GM18909 (cell line): Measurements from ENCODE around the gene NUAK1.

Source experiments
- ATAC-seq: cut with Tn5 transposase; IDR thresholded peaks from one replicate; pipeline ENCODE4 v1.9.1; 2021; ENCODE audit warnings: mild to moderate bottlenecking; ENCODE audit not compliant: unreplicated experiment, poor library complexity

Gene NUAK1

DNA sequence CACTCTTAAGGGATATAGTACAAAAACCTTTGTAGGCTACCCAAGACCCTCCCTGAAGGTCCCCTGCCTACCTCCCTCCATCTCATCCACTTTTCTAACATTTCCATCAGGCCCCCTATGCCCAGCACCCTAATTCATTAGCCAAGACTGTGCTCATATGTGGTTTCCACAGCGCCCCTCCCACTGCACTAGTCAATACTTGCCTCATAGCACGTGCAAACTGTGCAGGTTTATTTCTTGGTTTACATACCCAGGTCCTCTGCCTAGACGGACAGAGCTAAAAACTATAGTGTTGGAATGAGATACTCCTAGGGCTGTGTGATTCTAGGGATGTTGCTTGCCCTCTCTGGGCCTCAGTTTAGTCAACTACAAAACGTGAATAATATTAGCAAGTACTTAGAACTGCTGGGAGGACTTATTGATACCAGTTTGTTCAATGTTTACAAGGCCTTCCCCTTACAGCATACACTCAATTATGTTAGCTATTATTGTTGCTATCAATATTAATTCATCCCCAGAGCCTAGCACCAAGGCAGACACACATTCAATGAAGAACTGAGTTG lies 50.4 kb downstream of the NUAK1 start:
- ATAC-seq = no peak

- no peak for ATAC-seq
Measured at GRCh38 chr12:106086696-106087095, 52.1 kb downstream of the NUAK1 start.

GRCh38 chr12:106085213-106085612 lies 53.5 kb downstream of the NUAK1 start:
- ATAC-seq = no peak

- no peak for ATAC-seq
Measured at GRCh38 chr12:106084759-106085158, 54.0 kb downstream of the NUAK1 start.

DNA sequence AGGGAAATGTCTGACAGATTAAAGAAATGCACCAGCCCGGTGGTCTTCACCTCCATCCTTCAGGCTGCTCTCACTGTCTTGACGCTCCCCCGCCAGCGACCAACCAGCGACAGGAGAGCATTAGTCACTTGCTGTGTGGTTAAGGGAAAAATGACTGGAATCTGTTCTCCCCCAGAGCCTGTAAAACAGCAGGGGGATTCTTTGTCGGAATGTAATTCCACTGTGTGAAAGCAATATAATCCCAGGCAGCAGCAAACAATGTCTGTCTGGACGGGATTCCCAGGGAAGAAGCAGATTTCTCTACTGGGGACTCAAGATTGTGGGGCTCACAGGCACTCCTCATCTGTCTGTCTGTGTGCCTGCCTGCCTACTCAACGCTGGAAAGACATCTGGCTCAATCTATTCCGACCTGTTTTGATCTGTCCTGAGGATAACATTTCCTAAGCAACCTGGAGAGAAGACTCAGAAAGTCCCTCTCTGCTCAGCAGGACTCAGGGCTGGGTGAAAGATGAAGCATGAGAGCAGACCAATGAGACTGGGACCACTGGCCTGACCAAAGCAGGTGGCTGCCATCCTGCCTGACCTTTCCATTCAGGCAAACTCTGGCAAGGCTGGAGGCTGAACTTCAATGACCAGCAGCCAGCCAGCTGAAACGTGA lies 54.6 kb downstream of the NUAK1 start:
- ATAC-seq = no peak

DNA sequence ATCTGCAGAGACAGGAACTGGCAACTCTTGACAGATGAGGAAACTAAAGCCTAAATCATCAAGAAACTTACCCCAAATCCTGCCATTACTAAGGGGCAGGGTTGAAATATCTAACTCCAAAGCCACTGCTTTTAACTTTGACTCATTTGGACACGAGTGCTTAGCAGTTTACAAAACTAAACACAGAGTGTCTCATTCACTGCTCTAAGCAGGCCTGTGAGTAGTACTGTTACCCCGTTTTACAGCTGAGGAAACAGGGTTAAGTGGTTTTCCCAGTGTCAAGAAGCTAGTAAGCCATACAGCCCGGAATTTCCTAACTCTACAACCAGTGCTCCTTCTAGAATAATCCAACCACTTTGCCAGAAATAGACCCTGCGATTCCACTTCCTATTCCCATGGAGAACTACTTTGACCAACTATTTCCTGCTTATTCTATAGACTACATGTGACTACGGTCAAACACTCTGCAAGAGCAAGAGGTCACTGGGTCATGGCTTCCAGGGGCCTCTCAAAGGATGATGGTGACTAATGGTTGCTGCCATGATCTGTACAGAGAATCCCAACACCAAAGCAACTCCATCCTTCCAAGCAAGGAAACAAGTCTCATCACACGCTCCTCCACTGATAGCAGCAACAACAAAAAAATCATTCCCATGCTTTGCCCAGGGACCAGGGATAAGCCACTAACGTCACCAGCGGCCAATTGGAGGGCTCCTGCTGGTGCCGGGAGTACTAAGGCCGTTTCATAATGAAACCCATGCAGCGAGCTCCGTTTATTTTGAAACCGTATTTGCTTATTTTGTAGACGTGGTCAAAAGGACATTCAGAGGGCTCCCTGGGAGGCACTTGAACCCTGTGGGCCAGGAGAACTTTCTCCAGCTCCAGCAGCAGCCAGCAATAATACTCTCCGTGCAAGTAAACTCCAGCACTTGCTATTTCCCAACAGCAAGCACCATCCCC lies 56.3 kb downstream of the NUAK1 start:
- ATAC-seq = no peak

DNA sequence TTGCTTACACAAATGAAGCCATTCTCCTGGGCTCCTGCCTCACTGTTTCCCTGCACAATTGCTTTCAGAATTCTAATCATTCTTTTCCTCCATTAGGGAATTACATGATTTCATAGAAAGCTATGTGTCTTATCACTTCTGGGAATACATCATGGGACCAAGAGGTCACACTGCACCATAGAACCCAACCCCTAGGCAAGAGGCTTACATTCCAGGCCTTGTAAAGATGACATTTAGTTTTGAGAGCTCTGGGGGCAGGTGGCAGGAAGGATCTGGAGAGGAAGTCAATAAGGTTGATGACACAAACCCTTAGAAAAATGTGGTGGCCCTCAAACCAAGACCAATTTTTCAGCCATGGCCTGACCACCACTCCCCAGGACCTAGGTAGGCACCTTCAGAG lies 57.1 kb downstream of the NUAK1 start:
- ATAC-seq = no peak

DNA sequence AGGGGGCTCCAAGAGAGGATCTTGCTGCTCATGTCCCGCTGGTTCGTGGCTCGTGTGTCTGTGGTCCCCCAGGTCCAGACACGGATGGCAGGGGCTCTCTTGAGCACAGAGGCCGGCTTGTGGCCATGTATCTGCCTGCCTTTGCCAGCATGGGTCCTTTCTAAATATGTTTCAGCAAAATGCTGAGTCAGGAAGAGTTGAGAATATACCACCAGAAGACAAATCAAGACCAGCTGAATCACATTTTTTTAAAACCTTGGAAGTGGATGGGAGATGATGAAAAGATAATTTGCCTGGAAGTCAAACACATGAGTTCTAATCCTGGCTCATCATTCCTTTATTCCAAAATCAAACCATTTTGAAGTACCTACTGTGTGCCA lies 58.0 kb downstream of the NUAK1 start:
- ATAC-seq = no peak

DNA sequence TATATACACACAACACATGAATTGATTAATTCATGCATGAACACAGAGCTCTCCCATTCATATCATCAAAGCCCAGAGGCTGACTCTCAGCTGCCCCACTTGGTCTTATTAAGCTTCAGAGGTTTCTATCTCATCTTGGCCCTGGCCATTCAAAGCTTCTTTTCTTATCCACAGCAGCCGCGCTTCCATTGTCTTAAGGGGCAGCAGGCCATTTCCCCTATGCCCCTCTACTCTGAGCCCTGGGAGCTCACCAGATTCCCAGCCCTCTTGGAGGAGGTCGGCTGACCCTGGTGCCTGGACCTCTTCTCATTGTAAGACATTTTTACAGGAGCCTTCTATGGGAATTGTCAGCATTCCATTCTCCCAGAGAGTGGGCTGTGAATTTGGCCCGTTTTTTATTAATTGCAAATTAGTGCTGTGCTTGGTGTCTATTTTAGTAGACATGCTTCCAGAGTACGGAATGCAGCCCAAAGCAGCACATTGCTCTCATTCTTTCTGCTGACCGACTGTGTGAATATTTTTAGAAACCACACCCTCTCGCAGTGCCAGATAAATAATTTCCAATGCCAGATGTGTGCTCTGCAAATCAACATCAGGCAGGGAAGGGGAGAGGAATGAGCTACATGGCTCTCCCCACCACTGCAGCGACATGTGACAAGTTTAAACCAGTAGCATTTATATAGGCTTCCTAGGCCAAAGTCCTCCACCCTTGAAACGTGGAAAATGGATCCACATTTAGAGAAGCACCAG lies 58.5 kb downstream of the NUAK1 start:
- no peak for ATAC-seq

GRCh38 chr12:106079148-106079738 lies 59.5 kb downstream of the NUAK1 start:
- ATAC-seq = no peak

- ATAC-seq = no peak
Measured at GRCh38 chr12:106078358-106079010, 60.3 kb downstream of the NUAK1 start.

DNA sequence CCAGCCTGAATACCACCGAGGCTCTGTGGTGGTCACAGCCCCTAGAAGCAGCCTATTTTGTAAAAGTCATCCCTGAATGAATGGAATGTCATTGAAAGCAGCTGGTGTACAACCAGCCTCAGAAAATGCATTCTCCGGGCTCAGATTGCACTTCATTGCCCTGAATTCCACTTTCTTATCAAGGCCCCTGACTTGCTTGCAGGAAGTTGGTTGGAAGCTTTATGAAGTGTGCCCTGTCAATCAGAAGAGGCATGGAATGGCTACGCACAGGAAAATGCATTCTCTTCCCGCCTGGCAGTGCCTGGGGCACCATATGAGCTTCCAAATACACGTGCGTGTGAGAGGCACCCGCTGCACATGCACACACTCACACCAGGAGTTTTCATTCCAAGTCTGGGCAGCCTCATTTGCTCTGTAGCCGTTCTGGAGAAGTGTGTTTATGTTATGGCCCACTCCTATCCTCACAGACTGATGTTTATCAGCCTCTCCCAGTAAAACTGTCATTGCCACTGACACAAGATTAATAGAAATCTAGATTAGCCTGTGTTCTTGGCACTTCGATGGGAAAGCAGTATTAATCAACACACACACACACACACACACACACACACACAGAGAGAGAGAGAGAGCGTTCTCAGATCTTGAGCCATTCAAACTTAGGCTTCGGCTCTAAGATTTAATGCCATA lies 63.9 kb downstream of the NUAK1 start:
- ATAC-seq = no peak

DNA sequence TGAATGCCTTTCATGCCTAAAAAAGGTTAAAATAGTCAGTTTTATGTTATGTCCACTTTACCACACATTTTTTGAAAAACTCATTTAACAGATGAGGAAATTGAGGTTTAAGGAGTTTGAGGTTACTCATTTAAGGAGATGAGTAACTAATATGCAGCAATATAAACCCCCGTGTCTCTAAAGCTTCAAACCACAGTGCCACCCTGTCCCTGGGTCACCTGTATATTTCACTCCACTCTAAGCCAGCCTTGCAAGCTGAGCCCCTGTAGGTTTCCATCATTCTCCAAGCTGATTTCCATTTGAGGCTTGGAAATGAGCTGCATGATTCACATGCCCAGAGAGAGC lies 64.4 kb downstream of the NUAK1 start:
- no peak for ATAC-seq

DNA sequence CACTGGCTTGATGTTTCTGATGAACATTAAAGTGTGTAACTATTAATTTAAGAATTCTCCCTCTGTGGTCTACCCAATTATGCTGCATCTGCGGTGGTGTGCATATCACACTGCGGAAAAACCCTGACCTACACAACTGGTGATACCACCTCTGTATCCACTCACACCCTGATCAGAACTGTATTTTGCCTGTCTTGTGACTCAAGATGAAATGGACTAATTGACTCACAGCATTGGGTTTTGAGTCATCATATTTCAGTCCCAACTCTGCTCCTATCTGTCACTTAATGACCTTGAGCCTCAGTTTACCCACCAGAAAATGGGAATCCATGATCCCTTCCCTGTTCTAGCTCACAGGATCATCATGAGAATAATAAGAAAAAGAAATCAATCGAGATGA lies 65.6 kb downstream of the NUAK1 start:
- ATAC-seq = no peak

- ATAC-seq = no peak
Measured at GRCh38 chr12:106072751-106073150, 66.0 kb downstream of the NUAK1 start.

- ATAC-seq = no peak
Measured at GRCh38 chr12:106071686-106072085, 67.1 kb downstream of the NUAK1 start.

GRCh38 chr12:106070611-106071010 lies 68.1 kb downstream of the NUAK1 start:
- no peak for ATAC-seq

DNA sequence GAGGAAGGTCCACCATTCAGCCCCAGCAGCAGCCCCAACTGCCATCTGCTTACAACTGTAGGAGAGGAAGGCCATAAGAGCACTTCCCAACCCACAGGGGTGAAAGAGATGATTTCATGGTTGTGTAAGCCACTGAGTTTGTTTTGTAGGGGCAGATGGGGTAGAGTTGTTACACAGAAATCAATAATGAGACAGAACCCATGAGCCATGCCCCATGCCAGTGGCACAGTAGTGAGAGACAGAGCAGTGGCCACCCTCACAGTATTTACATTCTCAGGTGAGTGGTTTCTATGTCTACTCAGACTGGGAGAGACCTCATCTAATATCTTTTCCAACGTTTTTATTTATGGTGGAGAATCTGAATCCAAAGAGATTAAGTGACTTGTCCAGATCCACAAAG lies 68.6 kb downstream of the NUAK1 start:
- no peak for ATAC-seq

DNA sequence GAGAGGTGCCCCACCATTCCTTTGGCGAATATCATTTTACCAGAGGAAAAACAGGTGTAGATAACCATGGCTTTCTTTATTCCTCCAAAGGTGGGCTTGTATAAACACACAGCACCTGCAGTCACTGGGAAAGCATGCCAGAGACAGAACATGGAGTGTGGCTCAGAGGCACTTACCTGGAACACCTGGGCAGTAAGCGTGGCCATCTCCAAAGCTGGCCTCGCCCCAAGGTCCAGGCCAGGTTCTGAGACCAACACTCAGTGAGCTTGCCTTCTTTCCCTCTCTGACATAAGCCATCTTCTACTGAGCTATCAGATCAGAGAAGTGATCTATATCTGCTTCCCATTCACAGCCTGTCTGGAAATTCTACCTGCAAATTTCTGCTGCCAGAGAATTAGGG lies 70.5 kb downstream of the NUAK1 start:
- ATAC-seq = no peak
